ENCODE data around the gene FNDC3B.
"Not testable (repeated sequence)": the region's sequence is repeated elsewhere in the genome, so short reads cannot be mapped to it uniquely, and the experiment has no call there.

The FNDC3B gene

DNA sequence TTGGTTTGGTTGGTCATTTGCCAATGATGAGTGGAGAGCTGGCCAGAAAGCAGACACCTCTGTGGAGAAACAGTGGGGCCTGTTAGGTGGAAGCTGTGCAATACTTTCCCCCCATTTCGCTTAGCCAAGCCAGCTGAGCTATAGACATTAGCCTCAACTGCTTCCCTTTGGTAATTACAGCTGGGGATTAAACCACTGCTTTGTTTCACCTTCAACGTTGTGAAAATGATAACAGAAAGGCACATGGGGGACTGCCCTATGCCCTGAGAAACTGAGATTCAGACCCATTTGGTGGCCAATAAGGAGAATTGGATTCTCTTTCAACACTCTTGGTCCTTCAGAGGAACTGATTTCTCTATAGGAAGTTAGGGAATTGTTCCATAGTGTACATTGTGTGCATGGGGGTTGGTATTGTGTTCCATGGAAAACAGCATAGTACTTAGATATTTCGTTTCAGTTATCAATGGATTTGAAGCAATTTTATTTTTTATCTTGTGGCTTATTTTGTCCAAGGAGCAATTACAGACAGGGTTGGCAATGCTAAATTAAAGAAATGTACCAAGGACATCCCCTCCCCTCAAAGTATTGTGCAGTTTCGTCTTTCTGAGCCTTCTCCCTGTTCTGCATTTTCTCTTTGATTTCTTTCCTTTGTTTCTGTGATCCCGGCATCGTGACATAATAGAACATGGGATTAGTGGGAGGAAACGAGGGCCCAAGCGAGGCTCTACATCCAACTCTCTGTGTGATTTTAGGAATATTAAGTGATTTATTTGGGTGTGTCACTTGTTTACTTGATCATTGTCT is 194.3 kb downstream of the FNDC3B start:
- no peak for DNase-seq (ENCODE audit: low read depth, low spot score)

DNA sequence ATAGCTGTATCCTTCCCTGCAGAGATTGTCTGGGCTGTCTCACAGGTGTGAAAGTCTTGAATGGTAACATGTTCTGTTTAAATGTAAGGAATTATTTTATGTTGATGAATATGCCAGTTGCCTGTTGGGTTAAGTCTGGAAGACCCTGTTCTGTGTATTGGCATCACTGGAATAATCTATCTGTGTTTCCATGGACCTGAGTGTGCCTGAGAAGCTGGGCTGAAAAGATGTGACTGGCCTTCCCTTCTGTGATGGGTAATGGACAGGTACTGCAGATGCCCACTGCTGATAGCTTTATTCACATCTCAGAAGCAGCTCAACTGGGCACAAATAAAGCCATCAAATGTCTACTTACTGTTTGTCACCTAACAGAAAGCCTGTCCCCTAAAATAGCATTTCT is 196.3 kb downstream of the FNDC3B start:
- no peak for DNase-seq (ENCODE audit: low read depth, low spot score)

DNA sequence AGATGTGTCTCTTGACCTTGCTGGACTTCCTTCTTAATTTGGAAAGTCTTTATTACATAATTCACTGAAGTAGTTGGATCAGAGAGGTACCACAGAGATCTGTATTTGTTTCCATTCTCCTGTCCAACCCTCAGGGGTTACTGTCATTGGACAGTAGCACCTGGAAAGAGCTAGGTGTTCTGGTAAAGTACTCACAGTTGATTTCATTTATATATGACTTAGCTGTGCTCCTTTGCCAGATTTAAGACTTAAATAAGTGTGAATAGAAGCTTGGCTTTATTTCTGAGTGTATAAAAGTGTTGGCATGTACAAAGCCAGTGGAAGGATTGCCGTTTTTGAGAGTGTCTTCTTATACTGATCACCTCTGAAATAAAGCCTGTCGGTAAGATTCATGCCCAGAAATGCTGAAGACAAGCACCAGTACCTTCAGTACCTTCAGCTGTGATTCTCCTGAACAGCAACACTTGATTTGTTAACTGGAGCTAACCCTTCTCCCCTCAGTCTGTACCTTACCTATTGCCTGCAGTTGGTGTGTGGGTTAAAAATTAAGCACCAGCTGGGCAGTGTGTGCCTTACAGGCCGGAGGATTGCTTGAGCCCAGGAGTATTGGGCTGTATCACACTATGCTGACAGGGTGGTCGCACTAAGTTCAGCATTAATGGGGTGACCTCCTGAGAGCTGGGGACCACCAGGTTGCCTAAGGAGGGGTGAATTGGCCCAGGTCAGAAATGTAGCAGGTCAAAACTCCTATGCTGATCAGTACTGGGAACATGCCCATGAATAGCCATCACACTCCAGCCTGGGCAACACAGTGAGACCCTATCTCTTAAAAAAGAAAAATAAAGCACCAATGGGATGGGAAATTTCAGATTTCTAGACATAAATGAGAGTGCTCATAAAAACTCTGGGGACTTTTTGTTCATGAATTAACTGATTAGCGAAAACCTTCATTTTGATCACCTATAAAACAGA is 197.7 kb downstream of the FNDC3B start:
- DNase-seq (ENCODE audit: low read depth, low spot score), result no peak

DNA sequence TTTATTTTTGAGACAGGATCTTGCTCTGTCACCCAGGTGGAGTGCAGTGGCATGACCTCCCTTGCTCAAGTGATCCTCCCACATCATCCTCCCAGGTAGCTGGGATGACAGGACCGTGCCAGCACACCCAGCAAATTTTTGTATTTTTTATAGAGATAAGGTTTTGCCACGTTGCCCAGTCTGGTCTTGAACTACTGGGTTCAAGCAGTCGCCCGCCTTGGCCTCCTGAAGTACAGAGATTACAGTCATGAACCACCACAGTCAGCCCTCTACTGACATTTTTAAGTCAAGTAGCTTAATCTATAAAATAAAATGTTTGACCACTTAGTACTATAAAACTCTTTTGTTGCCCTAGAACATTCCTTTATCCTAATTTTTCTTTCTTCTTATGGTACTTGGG is 198.8 kb downstream of the FNDC3B start:
- DNase-seq (ENCODE audit: low read depth, low spot score), result no peak

DNA sequence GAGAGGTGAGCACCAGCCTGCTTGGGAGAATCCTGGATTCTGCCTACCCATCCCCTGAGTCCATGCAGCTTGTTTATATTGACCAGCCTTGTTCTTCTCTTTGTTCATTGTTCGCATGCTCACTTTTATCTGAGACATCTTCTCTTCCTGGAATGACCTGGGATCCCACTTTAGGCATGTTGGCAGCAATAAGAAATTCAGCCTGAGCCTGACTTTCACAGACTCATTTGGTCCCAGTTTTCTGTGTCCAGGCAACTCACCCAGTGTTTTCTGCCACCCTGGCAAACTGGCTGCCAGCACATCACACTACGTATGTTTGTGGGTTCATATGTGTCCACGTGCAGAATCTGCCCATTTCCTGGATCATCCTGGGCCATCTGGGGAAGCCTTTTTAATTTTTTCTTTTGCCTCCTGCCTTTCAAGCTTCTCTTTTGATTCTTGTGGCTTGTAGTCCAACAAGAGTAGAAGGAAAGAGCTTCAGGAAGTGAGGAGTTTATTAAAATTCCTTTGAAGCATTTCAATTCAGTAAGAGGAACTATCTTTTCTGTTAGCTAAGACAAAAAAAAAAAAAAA is 199.9 kb downstream of the FNDC3B start:
- DNase-seq (ENCODE audit: low read depth, low spot score), result no peak

DNA sequence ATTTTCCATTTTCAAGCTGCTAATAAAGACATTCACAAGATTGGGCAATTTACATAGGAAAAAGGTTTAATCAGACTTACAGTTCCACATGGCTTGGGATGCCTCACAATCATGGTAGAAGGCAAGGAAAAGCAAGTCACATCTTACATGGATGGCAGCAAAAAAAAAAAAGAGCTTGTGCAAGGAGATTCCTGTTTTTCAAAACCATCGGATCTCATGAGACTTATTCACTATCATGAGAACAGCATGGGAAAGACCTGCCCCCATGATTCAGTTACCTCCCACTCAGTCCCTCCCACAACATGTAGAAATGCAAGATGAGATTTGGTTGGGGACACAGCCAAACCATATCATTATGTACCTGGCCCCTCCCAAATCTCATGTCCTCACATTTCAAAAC is 202.0 kb downstream of the FNDC3B start:
- no peak for DNase-seq (ENCODE audit: low read depth, low spot score)

DNA sequence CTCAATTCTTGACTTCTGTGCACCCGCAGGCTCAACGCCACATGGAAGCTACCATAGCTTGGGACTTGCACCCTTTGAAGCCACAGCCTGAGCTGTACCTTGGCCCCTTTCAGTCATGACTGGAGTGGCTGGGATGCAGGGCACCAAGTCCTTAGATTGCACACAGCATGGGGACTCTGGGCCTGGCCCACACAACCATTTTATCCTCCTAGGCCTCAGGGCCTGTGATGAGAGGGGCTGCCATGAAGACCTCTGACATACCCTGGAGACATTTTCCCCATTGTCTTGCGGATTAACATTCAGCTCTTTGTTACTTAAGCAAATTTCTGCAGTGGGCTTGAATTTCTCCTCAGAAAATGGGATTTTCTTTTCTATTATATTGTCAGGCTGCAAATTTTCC is 203.1 kb downstream of the FNDC3B start:
- DNase-seq (ENCODE audit: low read depth, low spot score), result not testable (repeated sequence)

DNA sequence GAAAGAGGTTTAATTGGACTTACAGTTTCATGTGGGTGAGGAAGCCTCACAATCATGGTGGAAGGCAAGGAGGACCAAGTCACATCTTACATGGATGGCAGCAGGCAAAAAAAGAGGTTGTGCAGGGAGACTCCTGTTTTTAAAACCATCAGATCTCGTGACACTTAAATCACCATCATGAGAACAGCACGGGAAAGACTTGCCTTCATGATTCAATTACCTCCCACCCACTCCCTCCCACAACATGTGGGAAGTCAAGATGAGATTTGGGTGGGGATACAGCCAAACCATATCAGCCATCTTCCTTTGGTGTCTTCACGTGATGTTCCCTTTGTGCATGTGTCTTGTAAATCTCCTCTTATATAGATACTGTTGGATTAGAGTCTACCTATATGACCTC is 204.0 kb downstream of the FNDC3B start:
- not testable (repeated sequence) for DNase-seq (ENCODE audit: low read depth, low spot score)

DNA sequence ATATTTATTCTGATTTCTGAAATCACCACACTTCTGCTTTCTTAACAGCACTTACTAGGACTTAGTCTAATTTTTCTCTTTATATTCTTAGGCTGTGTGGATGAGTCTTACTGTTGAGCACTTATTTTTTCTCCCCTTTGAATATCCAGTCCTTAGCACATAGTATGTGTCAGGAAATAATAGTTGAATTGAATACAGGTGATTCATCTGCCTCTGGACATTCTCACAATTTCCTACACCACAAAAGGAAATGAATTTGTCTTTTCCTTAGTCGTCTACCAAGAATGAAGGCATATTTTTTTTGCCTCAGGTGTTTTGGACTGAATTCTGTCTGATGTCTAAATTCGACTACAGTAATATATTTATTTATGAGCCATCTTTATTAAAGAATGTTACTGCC is 204.6 kb downstream of the FNDC3B start:
- no peak for DNase-seq (ENCODE audit: low read depth, low spot score)

DNA sequence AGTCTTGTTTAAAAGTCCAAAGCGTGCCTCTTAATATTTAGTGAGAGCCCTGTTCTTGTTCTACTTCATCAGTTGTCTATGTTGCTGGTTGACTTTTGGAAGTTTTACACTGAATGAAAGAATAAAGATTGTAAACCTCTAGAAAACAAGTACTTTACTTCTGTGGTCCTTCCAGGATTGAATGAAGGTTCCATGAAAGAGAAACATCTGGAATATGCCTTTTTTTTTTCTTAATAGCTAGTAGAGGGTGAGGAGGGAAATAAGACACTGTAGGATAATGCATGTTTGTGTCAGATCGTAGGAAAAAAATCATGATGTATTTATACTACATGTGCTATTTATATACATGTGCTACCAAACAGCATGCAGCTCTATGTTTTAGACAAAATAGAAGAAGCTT is 205.9 kb downstream of the FNDC3B start:
- DNase-seq (ENCODE audit: low read depth, low spot score), result no peak

DNA sequence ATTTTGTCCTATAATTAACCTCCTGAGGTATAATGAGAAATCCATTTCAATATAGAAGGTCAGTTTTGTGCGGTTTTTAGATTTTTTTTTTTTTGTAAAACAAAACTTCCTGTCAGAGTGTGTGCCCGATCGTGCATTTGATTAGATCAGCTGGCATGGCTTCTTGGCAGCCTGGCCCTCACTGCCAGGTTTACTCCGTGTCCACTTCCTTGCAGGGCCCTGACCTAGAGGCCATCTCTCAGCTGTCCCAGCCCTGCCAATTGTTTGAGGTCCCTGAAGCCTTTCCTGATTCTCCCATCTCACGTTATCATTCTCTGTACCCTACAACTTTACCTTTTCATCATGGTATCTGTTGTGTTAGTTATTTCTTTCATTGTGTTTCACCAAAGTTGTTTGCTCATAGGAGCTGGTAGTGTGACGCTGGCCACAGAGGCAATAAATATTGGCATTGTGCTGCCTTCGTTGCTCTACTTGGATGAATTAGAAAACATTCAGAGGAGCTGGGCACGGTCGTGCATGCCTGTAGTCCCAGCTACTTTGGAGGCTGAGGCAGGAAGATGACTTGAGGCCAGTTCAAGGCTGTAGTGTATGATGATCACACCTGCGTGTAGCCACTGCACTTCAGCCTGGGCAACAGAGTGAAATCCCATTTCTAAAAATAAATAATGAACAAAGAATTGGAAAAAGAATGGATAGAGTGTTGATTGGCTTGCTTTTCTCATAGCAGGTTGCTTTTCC is 206.9 kb downstream of the FNDC3B start:
- DNase-seq (ENCODE audit: low read depth, low spot score), result no peak

DNA sequence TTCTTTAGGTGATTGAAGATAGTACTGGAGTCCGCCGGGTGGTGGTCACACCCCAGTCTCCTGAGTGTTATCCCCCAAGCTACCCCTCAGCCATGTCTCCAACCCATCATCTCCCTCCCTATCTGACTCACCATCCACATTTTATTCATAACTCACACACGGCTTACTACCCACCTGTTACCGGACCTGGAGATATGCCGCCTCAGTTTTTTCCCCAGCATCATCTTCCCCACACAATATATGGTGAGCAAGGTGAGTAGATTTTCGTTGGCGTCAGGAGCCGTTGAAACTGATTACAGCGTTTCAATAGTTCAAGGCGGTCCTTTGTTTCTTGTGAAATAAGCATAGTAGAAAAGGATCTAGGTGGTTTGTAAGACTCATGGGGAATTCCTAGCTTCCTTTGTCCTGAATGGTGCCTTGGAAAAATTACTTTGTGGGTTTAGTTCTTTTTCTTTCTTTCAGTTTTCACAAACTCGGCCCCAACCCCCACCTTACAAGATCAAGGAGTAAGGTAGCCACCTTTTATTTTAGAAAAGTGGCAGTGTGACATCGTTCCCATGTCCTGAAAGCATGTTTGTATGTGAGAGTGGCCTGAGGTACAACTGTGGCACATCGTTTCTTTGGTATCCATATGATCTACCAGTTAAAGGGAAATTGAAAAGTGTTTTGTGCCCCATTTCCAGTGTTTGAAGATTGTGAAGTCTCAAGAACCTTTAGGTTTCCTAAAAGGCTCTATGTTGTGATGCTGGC is 208.3 kb downstream of the FNDC3B start:
- no peak for DNase-seq (ENCODE audit: low read depth, low spot score)

DNA sequence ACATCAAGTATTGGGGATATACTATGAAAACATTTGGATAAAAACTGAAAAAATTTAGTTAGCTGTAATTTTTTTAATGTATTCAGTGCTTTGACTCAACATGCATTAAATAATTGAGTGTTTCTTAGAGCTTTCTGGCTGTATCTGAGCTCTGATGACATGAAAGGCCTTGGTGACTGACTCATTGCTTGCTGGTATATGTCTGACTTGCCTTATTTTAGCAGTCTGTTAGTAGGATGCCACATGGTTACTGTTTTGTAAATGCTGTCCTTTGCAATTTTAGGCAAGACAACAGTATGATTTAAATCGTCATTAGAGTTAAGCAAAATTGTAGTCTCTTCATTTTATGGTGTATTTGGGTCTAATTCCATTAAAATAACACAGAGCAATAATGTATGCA is 209.7 kb downstream of the FNDC3B start:
- DNase-seq (ENCODE audit: low read depth, low spot score), result no peak

DNA sequence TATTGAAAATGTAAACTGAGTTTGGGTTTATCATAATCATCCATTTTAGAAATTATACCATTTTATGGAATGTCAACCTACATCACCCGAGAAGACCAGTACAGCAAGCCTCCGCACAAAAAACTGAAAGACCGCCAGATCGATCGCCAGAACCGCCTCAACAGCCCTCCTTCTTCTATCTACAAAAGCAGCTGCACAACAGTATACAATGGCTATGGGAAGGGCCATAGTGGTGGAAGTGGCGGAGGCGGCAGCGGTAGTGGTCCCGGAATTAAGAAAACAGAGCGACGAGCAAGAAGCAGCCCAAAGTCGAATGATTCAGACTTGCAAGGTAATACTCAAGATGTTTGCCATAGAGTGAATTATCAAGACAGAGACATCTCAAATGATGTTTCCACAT is 211.8 kb downstream of the FNDC3B start:
- no peak for DNase-seq (ENCODE audit: low read depth, low spot score)

DNA sequence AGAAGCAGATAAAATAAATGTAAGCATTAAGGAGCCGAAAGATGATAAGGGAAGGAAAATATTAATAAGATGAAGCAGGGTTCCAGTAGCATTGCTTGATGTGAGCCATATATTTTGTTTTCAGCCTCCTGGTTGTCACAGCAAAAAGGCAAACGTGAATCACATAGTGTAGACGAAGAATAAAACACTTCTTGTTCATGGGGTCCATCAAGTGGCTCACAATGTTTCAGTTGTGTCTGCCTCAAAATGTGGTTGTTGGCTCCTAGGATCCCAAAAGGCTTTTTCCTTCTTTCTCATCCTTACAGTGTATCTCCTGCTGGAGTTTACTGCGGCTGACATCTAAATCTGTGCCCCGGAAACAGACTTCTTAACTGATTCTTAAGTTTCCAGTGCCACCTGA is 213.8 kb downstream of the FNDC3B start:
- DNase-seq (ENCODE audit: low read depth, low spot score), result no peak

DNA sequence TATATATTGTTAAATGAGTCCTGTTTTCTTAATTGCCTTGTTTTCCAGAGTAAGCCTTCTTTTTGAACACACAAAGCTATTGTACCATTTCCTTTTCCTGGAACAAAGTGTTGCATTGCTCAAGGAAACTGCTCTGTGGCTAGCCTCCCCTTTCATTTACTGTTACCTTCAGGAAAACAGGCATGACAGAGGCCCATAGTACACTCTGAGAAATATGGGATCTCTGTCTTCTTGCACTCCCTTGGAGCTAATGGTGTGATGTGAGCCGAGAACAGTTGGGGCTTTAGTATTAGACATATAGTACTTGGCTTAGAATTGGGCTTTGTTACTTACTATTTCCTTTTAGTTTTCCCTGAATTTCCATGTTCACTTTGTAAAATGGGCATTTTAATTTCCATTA is 215.2 kb downstream of the FNDC3B start:
- no peak for DNase-seq (ENCODE audit: low read depth, low spot score)

DNA sequence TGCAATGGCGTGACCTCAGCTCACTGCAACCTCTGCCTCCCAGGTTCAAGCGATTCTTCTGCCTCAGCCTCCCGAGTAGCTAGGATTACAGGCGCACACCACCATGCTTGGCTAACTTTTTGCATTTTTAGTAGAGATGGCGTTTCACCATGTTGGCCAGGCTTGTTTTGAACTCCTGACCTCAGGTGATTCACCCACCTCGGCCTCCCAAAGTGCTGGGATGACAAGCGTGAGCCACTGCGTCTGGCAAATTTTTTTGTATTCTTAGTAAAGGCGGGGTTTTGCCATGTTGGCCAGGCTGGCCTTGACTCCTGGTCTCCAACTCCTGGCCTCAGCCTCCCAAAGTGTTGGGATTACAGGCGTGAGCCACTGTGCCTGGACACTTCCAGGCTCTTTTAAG is 215.9 kb downstream of the FNDC3B start:
- not testable (repeated sequence) for DNase-seq (ENCODE audit: low read depth, low spot score)

DNA sequence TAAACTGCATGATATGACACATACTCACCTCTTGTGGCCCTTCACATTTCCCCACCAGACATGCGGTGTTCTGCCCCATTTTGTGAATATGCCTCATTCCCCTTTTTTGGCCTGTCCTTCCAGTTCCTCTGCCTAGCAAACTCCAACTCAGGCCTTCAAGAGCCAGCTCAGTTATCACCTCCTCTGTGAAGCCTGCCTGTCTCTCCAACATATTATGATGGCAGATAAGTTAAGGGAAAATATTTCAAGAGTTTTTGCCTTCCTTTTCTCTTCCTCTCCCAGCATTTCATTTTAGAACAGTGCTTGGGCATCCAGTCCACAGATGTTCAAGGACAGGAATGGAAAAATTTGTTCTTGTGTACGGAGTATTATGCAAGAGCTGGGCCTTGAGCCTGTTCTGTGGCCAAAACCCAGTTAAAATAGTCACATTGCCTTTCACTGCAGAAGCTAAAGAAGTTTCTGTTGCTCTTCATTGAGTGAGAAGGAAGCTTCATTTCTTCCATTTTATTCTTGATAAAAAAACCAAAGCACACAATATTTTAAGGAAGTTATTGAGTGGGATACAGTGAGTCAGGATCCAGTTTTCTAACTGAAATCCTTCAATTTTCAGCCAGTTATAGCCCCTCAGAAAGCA is 216.8 kb downstream of the FNDC3B start:
- DNase-seq (ENCODE audit: low read depth, low spot score), result no peak

DNA sequence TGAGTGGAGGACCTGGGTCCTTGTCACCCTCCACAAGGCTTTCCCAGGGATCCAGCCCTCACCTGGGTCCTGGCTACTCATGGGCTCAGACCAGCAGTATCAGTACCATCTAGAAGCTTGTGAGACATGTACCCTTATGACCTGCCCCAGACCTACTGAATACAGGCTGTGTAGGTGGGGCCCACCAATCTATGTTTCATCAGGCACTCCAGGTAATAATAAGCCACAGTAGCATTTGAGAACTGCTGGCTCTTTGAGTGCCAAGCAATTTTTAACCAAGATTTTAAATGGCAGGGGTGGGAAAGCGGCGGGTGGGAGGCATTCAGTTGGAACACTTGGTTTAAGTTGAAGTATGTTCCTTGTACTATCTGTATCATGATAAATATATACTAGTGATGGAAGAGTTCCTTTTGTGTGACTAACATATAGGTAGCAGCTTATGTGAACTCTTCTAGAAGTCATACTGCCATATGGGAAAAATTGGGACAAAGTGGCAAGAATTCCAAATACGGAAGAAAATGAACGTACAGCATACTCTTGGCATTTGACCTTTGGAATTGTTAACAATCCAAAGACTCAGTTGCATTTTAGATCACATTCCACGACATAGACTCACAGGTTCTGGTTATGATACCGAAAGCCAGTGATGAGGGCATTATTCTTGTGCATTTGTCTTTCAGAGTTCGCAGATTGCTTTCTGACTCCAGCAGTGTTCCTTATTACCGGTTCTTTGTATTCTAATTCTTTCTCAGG is 218.4 kb downstream of the FNDC3B start:
- no peak for DNase-seq (ENCODE audit: low read depth, low spot score)

DNA sequence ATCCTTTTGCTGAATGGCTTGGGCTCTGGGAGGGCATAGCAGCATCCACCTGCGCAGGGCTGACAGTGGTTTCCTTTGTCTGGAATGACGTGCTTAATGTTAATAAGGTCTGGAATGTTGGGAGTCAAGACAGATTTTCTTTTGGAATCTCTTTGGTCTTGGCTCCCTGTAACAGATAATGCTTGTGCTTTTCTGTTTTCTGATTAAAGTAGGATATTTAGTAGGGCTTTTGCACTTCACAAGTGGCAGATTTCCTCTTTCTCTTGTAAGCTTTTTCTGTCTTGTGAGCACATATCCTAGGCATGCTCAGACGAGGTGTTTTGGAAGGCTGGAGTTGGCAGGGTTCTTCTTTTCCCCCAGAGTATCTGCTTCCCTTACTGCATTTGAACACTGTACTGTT is 219.2 kb downstream of the FNDC3B start:
- DNase-seq (ENCODE audit: low read depth, low spot score), result no peak
